Neural progenitor cell (in vitro differentiated cells): ENCODE results near the gene GPN1. TPM values are rescaled to one million over a fixed set of nuclear protein-coding genes. Genes with fewer than 3 reads are reported as not detected.

Experiments used
- DNase-seq: peaks from one replicate; pipeline ENCODE4 v3.0.0-alpha.2; 2016; ENCODE audit warnings: low spot score
- H2AFZ ChIP-seq: fragments of 200-600 bp; sonication (generic); replicated peaks from 2 replicates; pipeline ENCODE4 v1.6.1; 2016; ENCODE audit warnings: antibody characterized with exemption
- H3F3A ChIP-seq: fragments of 200-600 bp; sonication (generic); 2 replicates; pipeline ENCODE4 v1.6.1; 2016; ENCODE audit warnings: antibody characterized with exemption, low read depth
- H3K27ac ChIP-seq: fragments of 200-600 bp; sonication (generic); 2 replicates; pipeline ENCODE4 v1.5.1; 2016; ENCODE audit warnings: mild to moderate bottlenecking
- H3K27me3 ChIP-seq: fragments of 200-600 bp; sonication (generic); 2 replicates; pipeline ENCODE4 v1.6.1; 2016; ENCODE audit warnings: mild to moderate bottlenecking, moderate library complexity
- H3K36me3 ChIP-seq: fragments of 200-600 bp; sonication (generic); 2 replicates; pipeline ENCODE4 v1.5.1; 2016
- H3K4me1 ChIP-seq: fragments of 200-600 bp; sonication (generic); 2 replicates; pipeline ENCODE4 v1.6.1; 2016; ENCODE audit warnings: mixed run types
- H3K4me2 ChIP-seq: fragments of 200-600 bp; sonication (generic); 2 replicates; pipeline ENCODE4 v1.6.1; 2016
- H3K4me3 ChIP-seq: fragments of 200-600 bp; sonication (generic); 2 replicates; pipeline ENCODE4 v1.5.1; 2016
- H3K79me2 ChIP-seq: fragments of 200-600 bp; sonication (generic); 2 replicates; pipeline ENCODE4 v1.6.1; 2016; ENCODE audit warnings: low read depth
- H3K9ac ChIP-seq: fragments of 200-600 bp; sonication (generic); 2 replicates; pipeline ENCODE4 v1.6.1; 2016
- H3K9me3 ChIP-seq: fragments of 200-600 bp; sonication (generic); 2 replicates; pipeline ENCODE4 v1.5.1; 2016; ENCODE audit warnings: low read depth
- H4K20me1 ChIP-seq: fragments of 200-600 bp; sonication (generic); 2 replicates; pipeline ENCODE4 v1.6.1; 2016; ENCODE audit warnings: low read depth
- H3K27ac Mint-ChIP-seq: 3 replicates; pipeline ENCODE4 v1.8.0; 2021; ENCODE audit warnings: mixed read lengths
- H3K27me3 Mint-ChIP-seq: 2 replicates; pipeline ENCODE4 v1.8.0; 2022; ENCODE audit warnings: low read depth, mild to moderate bottlenecking, inconsistent platforms, moderate library complexity, mixed read lengths; ENCODE audit not compliant: insufficient read depth
- H3K36me3 Mint-ChIP-seq: 3 replicates; pipeline ENCODE4 v1.8.0; 2021; ENCODE audit warnings: mixed read lengths
- H3K4me1 Mint-ChIP-seq: 3 replicates; pipeline ENCODE4 v1.8.0; 2021; ENCODE audit warnings: mixed read lengths
- H3K4me3 Mint-ChIP-seq: 3 replicates; pipeline ENCODE4 v1.8.0; 2021; ENCODE audit warnings: mild to moderate bottlenecking, moderate library complexity, mixed read lengths
- H3K9me3 Mint-ChIP-seq: 3 replicates; pipeline ENCODE4 v1.8.0; 2020; ENCODE audit warnings: mixed read lengths
- EZH2 ChIP-seq: fragments of 200-600 bp; sonication (generic); IDR thresholded peaks from 2 replicates; pipeline ENCODE4 v1.6.1; 2017; ENCODE audit warnings: antibody characterized with exemption, mild to moderate bottlenecking, moderate library complexity
- EZH2phosphoT487 ChIP-seq: fragments of 200-600 bp; sonication (generic); IDR thresholded peaks from 2 replicates; pipeline ENCODE4 v1.6.1; 2017; ENCODE audit warnings: antibody characterized with exemption
- total RNA-seq: library from RNA; depleted of rRNA; stranded (reverse); fragments of >200 nt; gene quantifications from 2 replicates; pipeline ENCODE4 v1.2.3, GENCODE V29; 2015; ENCODE audit warnings: low replicate concordance
- TF ChIP-seq, protein P1 (sequence below): fragments of 200-600 bp; sonication (generic); IDR thresholded peaks from 2 replicates; pipeline ENCODE4 v1.5.1; 2017; ENCODE audit warnings: antibody characterized with exemption, mild to moderate bottlenecking

GPN1 gene
- total RNA-seq, result 54.9 and 59.2 TPM in 2 replicates

DNA sequence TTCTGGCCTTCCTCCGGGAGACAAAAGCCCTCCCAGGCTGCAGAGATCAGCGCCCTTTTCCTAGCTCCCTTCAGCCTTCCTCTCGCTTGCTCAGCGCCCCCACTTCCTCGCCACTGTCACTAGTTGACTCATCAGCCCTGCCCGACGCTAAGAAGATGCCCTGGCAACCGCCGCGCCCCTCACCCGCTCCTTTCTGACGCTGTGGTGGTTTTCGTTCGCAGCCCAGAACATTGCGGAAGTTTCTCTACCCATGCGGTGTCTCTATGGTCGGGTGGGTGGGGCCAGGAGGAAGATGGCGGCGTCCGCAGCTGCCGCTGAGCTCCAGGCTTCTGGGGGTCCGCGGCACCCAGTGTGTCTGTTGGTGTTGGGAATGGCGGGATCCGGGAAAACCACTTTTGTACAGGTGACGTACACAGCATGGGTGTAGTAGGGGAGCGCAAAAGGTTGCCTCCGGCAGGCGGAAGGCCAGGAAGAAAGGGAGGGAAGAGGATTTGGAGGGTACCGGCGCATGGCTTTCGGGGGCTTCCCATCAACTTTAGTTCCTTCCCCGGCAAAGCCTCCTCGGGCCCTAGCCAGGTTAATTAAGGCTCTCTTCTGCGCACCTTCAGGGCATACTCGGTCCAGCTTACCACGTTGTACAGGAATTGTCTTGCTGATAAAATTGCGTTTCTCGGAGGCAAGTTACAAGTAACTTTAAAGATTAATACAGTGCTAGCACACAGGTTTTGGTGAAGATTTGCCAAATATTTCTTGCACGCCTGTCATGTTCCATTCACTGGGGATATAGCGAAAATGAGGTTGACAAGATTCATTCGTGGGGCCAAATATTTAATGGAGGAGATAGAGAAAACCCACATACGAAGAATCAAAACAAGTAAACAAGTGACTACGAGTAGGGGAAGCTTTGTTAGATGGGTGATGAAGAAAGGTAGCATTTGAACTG is at the start of gene GPN1, which contains the start of gene CCDC121:
TSS of gene GPN1 (plus strand) at position 284 of the 943 bp plus-strand sequence. CDS start at position 293, 9 bp downstream.
TSS of gene CCDC121 (minus strand) at position 246 of the 943 bp plus-strand sequence. CDS start 1,213 bp downstream, outside the sequence.
- Histone ChIP-seq H3K36me3 (no peaks in the 10 kb centered on the region), H3K79me2 (peaks cover 10% of the 10 kb centered on the region), H4K20me1 (no peaks in the 10 kb centered on the region), H3K9ac (peak within 1 kb of the TSS; percentile 71), H3K4me2 (peak within 1 kb of the TSS; percentile 87), H3K27me3 (no peaks in the 10 kb centered on the region), H3K4me1 (no peaks in the 10 kb centered on the region), H3K27ac (no peak within 1 kb of the TSS), H3K4me3 (peak within 1 kb of the TSS; percentile 74), H2AFZ (peak within 1 kb of the TSS; percentile 74), H3F3A (peaks cover 10% of the 10 kb centered on the region), H3K9me3 (no peaks in the 10 kb centered on the region)
- peak; percentile 91 for DNase-seq
- H3K4me3 Mint-ChIP-seq, result no peak within 1 kb of the TSS
- TF ChIP-seq, protein P1, sequence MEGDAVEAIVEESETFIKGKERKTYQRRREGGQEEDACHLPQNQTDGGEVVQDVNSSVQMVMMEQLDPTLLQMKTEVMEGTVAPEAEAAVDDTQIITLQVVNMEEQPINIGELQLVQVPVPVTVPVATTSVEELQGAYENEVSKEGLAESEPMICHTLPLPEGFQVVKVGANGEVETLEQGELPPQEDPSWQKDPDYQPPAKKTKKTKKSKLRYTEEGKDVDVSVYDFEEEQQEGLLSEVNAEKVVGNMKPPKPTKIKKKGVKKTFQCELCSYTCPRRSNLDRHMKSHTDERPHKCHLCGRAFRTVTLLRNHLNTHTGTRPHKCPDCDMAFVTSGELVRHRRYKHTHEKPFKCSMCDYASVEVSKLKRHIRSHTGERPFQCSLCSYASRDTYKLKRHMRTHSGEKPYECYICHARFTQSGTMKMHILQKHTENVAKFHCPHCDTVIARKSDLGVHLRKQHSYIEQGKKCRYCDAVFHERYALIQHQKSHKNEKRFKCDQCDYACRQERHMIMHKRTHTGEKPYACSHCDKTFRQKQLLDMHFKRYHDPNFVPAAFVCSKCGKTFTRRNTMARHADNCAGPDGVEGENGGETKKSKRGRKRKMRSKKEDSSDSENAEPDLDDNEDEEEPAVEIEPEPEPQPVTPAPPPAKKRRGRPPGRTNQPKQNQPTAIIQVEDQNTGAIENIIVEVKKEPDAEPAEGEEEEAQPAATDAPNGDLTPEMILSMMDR, result no peak
- no peak for TF ChIP-seq EZH2phosphoT487
- no peak for TF ChIP-seq EZH2
- H3K4me1 Mint-ChIP-seq, result peaks cover 9% of the 10 kb centered on the region
- no peaks in the 10 kb centered on the region for H3K9me3 Mint-ChIP-seq
- peak within 1 kb of the TSS; percentile 50 for H3K27ac Mint-ChIP-seq
- peaks cover 11% of the 10 kb centered on the region for H3K36me3 Mint-ChIP-seq
- no peaks in the 10 kb centered on the region for H3K27me3 Mint-ChIP-seq

DNA sequence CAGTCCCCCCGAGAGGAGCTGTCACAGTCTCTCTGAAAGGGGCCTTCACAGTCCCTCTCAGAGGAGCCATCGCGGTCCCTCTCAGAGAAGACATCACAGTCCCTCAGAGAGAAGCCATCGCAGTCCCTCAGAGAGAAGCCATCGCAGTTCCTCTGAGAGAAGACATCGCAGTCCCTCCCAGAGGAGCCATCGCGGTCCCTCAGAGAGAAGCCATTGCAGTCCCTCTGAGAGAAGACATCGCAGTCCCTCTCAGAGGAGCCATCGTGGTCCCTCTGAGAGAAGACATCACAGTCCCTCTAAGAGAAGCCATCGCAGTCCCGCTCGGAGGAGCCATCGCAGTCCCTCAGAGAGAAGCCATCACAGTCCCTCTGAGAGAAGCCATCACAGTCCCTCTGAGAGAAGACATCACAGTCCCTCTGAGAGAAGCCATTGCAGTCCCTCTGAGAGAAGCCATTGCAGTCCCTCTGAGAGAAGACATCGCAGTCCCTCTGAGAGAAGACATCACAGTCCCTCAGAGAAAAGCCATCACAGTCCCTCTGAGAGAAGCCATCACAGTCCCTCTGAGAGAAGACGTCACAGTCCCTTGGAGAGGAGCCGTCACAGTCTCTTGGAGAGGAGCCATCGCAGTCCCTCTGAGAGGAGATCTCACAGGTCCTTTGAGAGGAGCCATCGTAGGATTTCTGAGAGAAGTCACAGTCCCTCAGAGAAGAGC is 47.3 kb upstream of the GPN1 start:
- no peak overlapping the region for H3K27ac Mint-ChIP-seq
- H3K9ac ChIP-seq, result no peak overlapping the region
- H2AFZ ChIP-seq, result no peak overlapping the region
- no peak overlapping the region for H3K4me2 ChIP-seq
- H3K79me2 ChIP-seq, result peaks cover 37% of the 10 kb centered on the region
- H3K9me3 ChIP-seq, result no peaks in the 10 kb centered on the region
- no peak for DNase-seq
- no peaks in the 10 kb centered on the region for H3K36me3 ChIP-seq
- H3K27me3 ChIP-seq, result peaks cover 31% of the 10 kb centered on the region
- TF ChIP-seq EZH2 (no peak), EZH2phosphoT487 (no peak)
- TF ChIP-seq, protein P1, result no peak
- H3K4me3 Mint-ChIP-seq, result peak overlapping the region; percentile 92
- peaks cover 18% of the 10 kb centered on the region for H3K4me1 Mint-ChIP-seq
- peaks cover 30% of the 10 kb centered on the region for H3K9me3 Mint-ChIP-seq
- peaks cover 10% of the 10 kb centered on the region for H3K4me1 ChIP-seq
- no peaks in the 10 kb centered on the region for H3F3A ChIP-seq
- no peak overlapping the region for H3K27ac ChIP-seq
- peaks cover 21% of the 10 kb centered on the region for H4K20me1 ChIP-seq
- H3K27me3 Mint-ChIP-seq, result peaks cover 8% of the 10 kb centered on the region
- peaks cover 13% of the 10 kb centered on the region for H3K36me3 Mint-ChIP-seq
- no peak overlapping the region for H3K4me3 ChIP-seq

DNA sequence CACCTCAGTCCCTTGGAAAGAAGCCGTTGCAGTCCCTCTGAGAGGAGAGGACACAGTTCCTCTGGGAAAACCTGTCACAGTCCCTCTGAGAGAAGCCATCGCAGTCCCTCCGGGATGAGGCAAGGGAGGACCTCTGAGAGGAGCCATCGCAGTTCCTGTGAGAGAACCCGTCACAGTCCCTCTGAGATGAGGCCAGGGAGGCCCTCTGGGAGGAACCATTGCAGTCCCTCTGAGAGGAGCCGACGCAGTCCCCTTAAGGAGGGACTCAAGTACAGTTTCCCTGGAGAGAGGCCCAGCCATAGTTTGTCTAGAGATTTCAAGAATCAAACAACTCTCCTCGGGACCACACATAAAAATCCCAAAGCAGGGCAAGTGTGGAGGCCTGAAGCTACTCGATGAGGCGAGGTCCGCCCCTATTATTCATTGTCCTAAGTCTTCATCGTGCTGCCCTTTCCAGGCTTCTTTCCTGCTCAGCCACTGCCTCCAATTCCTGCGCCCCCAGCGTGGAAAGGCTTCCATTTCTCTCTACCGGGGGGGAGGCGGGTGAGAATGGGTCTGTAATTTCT is 46.6 kb upstream of the GPN1 start:
- no peaks in the 10 kb centered on the region for H3K36me3 ChIP-seq
- no peaks in the 10 kb centered on the region for H3F3A ChIP-seq
- H3K4me1 ChIP-seq, result peaks cover 10% of the 10 kb centered on the region
- Mint-ChIP-seq H3K4me3 (peak overlapping the region; percentile 92), H3K36me3 (peaks cover 15% of the 10 kb centered on the region), H3K27me3 (peaks cover 8% of the 10 kb centered on the region), H3K27ac (peak overlapping the region; percentile 92), H3K4me1 (peaks cover 18% of the 10 kb centered on the region), H3K9me3 (peaks cover 30% of the 10 kb centered on the region)
- DNase-seq, result peak; percentile 9
- no peak overlapping the region for H3K9ac ChIP-seq
- peak overlapping the region; percentile 86 for H2AFZ ChIP-seq
- peak overlapping the region; percentile 89 for H3K4me3 ChIP-seq
- no peaks in the 10 kb centered on the region for H3K9me3 ChIP-seq
- H3K4me2 ChIP-seq, result peak overlapping the region; percentile 97
- peaks cover 31% of the 10 kb centered on the region for H3K27me3 ChIP-seq
- peaks cover 43% of the 10 kb centered on the region for H3K79me2 ChIP-seq
- peaks cover 21% of the 10 kb centered on the region for H4K20me1 ChIP-seq
- TF ChIP-seq EZH2, result no peak
- TF ChIP-seq, protein P1, result no peak
- TF ChIP-seq EZH2phosphoT487, result no peak
- H3K27ac ChIP-seq, result no peak overlapping the region
